CD14-positive monocyte (primary cell): ENCODE data around the gene TMCC1. TPM values are rescaled to one million over a fixed set of nuclear protein-coding genes. Genes with fewer than 3 reads are reported as not detected.

Experiments
- DNase-seq, 3 donors: peaks; one replicate each; pipeline ENCODE4 v3.0.0-alpha.2; 2011 to 2022
- H2AFZ ChIP-seq: 2 replicates; pipeline ENCODE4 v1.6.0; 2012; ENCODE audit warnings: mild to moderate bottlenecking, low read depth, low read length, inconsistent platforms; ENCODE audit not compliant: insufficient read depth, poor library complexity, severe bottlenecking
- H3K27ac ChIP-seq, 2 donors: 1 replicate in 1 of 2; 2 replicates in 1 of 2; pipeline ENCODE4 v1.5.1; 2012 to 2013; ENCODE audit warnings: low read length in 2 of 2, control low read depth in 1 of 2, inconsistent platforms in 1 of 2, low read depth in 1 of 2, mild to moderate bottlenecking in 1 of 2
- H3K27me3 ChIP-seq, 2 donors: one replicate each; pipeline versions ENCODE4 v1.6.0 to v1.6.1; 2011 to 2013; ENCODE audit warnings: low read length in 2 of 2; ENCODE audit not compliant: control insufficient read depth in 2 of 2, insufficient read depth in 2 of 2
- H3K36me3 ChIP-seq, 2 donors: replicated peaks in 1 of 2; 1 replicate in 1 of 2; 2 replicates in 1 of 2; pipeline versions ENCODE4 v1.5.1 to v1.6.1; 2012 to 2013; ENCODE audit warnings: low read length in 2 of 2, control low read depth in 1 of 2, inconsistent platforms in 1 of 2, mild to moderate bottlenecking in 1 of 2; ENCODE audit not compliant: insufficient read depth in 2 of 2, control insufficient read depth in 1 of 2
- H3K4me1 ChIP-seq, 2 donors: 1 replicate in 1 of 2; 2 replicates in 1 of 2; pipeline versions ENCODE4 v1.5.1 to v1.6.1; 2012 to 2013; ENCODE audit warnings: low read length in 2 of 2, control low read depth in 1 of 2, inconsistent platforms in 1 of 2, mild to moderate bottlenecking in 1 of 2, moderate library complexity in 1 of 2; ENCODE audit not compliant: insufficient read depth in 2 of 2, control insufficient read depth in 1 of 2
- H3K4me2 ChIP-seq: replicated peaks from 2 replicates; pipeline ENCODE3; 2012; ENCODE audit warnings: low read length, moderate library complexity, mild to moderate bottlenecking; ENCODE audit not compliant: poor library complexity, severe bottlenecking; ENCODE audit errors: extremely low read depth
- H3K4me3 ChIP-seq, 3 experiments: fragments of 200-600 bp in 1 of 3; sonication (generic) in 1 of 3; replicated peaks in 1 of 3; 1 replicate in 2 of 3; 2 replicates in 1 of 3; pipeline ENCODE4 v1.5.1; 2011 to 2013; ENCODE audit warnings: low read length in 3 of 3, mild to moderate bottlenecking in 3 of 3, control low read depth in 2 of 3, low read depth in 2 of 3, inconsistent platforms in 1 of 3, moderate library complexity in 1 of 3
- H3K79me2 ChIP-seq: 2 replicates; pipeline ENCODE4 v1.6.0; 2012; ENCODE audit warnings: mild to moderate bottlenecking, control low read depth, inconsistent platforms, low read length, moderate library complexity; ENCODE audit not compliant: insufficient read depth
- H3K9ac ChIP-seq: 2 replicates; pipeline ENCODE4 v1.6.0; 2017; ENCODE audit warnings: low read length, mild to moderate bottlenecking; ENCODE audit not compliant: insufficient read depth, poor library complexity, severe bottlenecking
- H3K9me3 ChIP-seq, 2 donors: replicated peaks in 1 of 2; 1 replicate in 1 of 2; 2 replicates in 1 of 2; pipeline versions ENCODE4 v1.5.1 to v1.6.1; 2012 to 2013; ENCODE audit warnings: low read length in 2 of 2, control low read depth in 1 of 2; ENCODE audit not compliant: control insufficient read depth in 1 of 2, insufficient read depth in 1 of 2
- H4K20me1 ChIP-seq: 2 replicates; pipeline ENCODE4 v1.6.0; 2012; ENCODE audit warnings: mild to moderate bottlenecking, low read length, control low read depth, moderate library complexity; ENCODE audit not compliant: insufficient read depth
- H3K27ac Mint-ChIP-seq, 7 donors: one replicate each; pipeline ENCODE4 v1.8.0; 2020; ENCODE audit warnings: mild to moderate bottlenecking in 7 of 7, mixed read lengths in 7 of 7, moderate library complexity in 6 of 7, inconsistent platforms in 2 of 7
- H3K27me3 Mint-ChIP-seq, 3 donors: one replicate each; pipeline ENCODE4 v1.8.0; 2021 to 2022; ENCODE audit warnings: low read depth in 3 of 3, mild to moderate bottlenecking in 3 of 3, mixed read lengths in 3 of 3, moderate library complexity in 3 of 3, inconsistent platforms in 1 of 3
- H3K36me3 Mint-ChIP-seq, 2 donors: one replicate each; pipeline ENCODE4 v1.8.0; 2020; ENCODE audit warnings: mixed read lengths in 2 of 2, inconsistent platforms in 1 of 2, mild to moderate bottlenecking in 1 of 2
- H3K4me1 Mint-ChIP-seq: one replicate; pipeline ENCODE4 v1.8.0; 2020; ENCODE audit warnings: mild to moderate bottlenecking, mixed read lengths
- H3K4me3 Mint-ChIP-seq, 2 donors: one replicate each; pipeline ENCODE4 v1.8.0; 2020; ENCODE audit warnings: mild to moderate bottlenecking in 2 of 2, mixed read lengths in 2 of 2, moderate library complexity in 1 of 2
- H3K9me3 Mint-ChIP-seq, 7 donors: one replicate each; pipeline ENCODE4 v1.8.0; 2020 to 2022; ENCODE audit warnings: mixed read lengths in 7 of 7, mild to moderate bottlenecking in 6 of 7, moderate library complexity in 6 of 7, inconsistent platforms in 2 of 7
- WGBS: methylation state at CpG from one replicate; pipeline ENCODE4 v1.1.5; 2013; ENCODE audit warnings: missing lambda C conversion rate; ENCODE audit not compliant: insufficient coverage; 5-methylcytosine and 5-hydroxymethylcytosine counted together
- intact Hi-C, 2 donors: fragments of 100-400 bp; cut with micrococcal nuclease; formaldehyde crosslinking; loops; one replicate each; pipeline versions ENCODE4 v1.15.0 to v1.15.1; 2023
- polyA plus RNA-seq, 3 donors: library from polyadenylated mRNA; depleted of rRNA in 1 of 3; unstranded in 2 of 3; stranded (reverse) in 1 of 3; fragments of 300-500 nt in 2 of 3; fragments of >200 nt in 1 of 3; fragmentation: Illumina TruSeq in 2 of 3; gene quantifications; 1 replicate in 2 of 3; 2 replicates in 1 of 3; pipeline ENCODE4 v1.2.3, GENCODE V29; 2012 to 2021
- TF ChIP-seq, protein P1 (sequence below): fragments of 200-600 bp; IDR thresholded peaks from one replicate; pipeline ENCODE4 v1.8.0; 2022; ENCODE audit warnings: antibody characterized with exemption, mild to moderate bottlenecking

TMCC1 gene
- polyA plus RNA-seq, 3 donors = 5.0 to 10.2 (median 5.0) TPM

DNA sequence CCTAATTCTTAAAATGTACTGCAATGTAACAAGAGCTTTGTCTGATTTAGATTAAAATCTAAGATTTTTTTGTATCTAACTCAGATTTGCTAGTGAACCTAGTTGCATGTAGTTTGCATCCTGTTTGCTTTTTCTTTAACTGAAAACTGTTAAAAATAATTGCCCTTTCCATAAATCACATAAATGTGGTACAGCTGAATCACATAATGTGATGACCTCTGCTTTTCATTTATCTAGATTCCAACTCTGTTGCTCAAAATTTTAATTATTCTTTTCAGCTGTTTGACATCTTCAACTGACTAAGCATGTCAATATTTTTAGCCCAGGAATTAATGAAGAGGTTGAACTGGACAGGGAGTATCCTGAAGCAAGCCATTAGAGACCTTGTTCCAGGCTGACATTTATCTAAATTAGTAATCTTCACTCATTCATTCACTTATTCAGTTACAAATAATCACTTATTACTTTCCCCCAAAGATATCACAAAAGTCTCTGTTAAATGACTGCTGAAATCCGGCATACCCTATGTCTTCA is 185.1 kb downstream of the TMCC1 start:
- H4K20me1 ChIP-seq = no peaks in the 10 kb centered on the region
- no peak for DNase-seq
- H3K27me3 ChIP-seq = no peaks in the 10 kb centered on the region
- H3K4me2 ChIP-seq = no peak overlapping the region
- H3K9me3 ChIP-seq = no peaks in the 10 kb centered on the region
- Mint-ChIP-seq H3K4me1 (no peaks in the 10 kb centered on the region), H3K27ac (no peak overlapping the region), H3K27me3 (no peaks in the 10 kb centered on the region), H3K9me3 (peaks cover 0 to 2% (median 0%) of the 10 kb centered on the region in 7 donors), H3K36me3 (no peaks in the 10 kb centered on the region), H3K4me3 (no peak overlapping the region)
- WGBS = no CpG with 5 or more reads among the region's 1 CpG
- no peaks in the 10 kb centered on the region for H3K4me1 ChIP-seq
- H3K9ac ChIP-seq = no peak overlapping the region
- H3K36me3 ChIP-seq = no peaks in the 10 kb centered on the region
- TF ChIP-seq, protein P1, sequence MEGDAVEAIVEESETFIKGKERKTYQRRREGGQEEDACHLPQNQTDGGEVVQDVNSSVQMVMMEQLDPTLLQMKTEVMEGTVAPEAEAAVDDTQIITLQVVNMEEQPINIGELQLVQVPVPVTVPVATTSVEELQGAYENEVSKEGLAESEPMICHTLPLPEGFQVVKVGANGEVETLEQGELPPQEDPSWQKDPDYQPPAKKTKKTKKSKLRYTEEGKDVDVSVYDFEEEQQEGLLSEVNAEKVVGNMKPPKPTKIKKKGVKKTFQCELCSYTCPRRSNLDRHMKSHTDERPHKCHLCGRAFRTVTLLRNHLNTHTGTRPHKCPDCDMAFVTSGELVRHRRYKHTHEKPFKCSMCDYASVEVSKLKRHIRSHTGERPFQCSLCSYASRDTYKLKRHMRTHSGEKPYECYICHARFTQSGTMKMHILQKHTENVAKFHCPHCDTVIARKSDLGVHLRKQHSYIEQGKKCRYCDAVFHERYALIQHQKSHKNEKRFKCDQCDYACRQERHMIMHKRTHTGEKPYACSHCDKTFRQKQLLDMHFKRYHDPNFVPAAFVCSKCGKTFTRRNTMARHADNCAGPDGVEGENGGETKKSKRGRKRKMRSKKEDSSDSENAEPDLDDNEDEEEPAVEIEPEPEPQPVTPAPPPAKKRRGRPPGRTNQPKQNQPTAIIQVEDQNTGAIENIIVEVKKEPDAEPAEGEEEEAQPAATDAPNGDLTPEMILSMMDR = no peak
- no peaks in the 10 kb centered on the region for H3K79me2 ChIP-seq
- intact Hi-C loops = no loop called here
- H2AFZ ChIP-seq = no peak overlapping the region
- H3K4me3 ChIP-seq = no peak overlapping the region
- no peak overlapping the region for H3K27ac ChIP-seq

GRCh38 chr3:129705274-129705673 is 188.2 kb downstream of the TMCC1 start:
- no peaks in the 10 kb centered on the region for H3K79me2 ChIP-seq

More at GRCh38 chr3:129705274-129705673, 188.2 kb downstream of the TMCC1 start:
- TF ChIP-seq, protein P1 = no peak
- H3K4me2 ChIP-seq = no peak overlapping the region
- no peak overlapping the region for H3K4me3 ChIP-seq
- peaks cover 0 to 5% of the 10 kb centered on the region in 2 donors for H3K36me3 Mint-ChIP-seq
- H3K4me1 Mint-ChIP-seq = no peaks in the 10 kb centered on the region
- no peak for DNase-seq
- H3K27me3 Mint-ChIP-seq = peaks cover 0 to 2% (median 0%) of the 10 kb centered on the region in 3 donors
- peaks cover 0 to 2% (median 0%) of the 10 kb centered on the region in 7 donors for H3K9me3 Mint-ChIP-seq
- WGBS = 100% methylated on average over 2 of the region's 3 CpGs
- H3K4me1 ChIP-seq = no peaks in the 10 kb centered on the region
- H3K4me3 Mint-ChIP-seq = no peak overlapping the region
- intact Hi-C loops = no loop called here
- no peaks in the 10 kb centered on the region for H3K27me3 ChIP-seq
- no peak overlapping the region for H3K27ac ChIP-seq
- no peaks in the 10 kb centered on the region for H4K20me1 ChIP-seq
- H3K27ac Mint-ChIP-seq = no peak overlapping the region
- no peaks in the 10 kb centered on the region for H3K9me3 ChIP-seq
- no peaks in the 10 kb centered on the region for H3K36me3 ChIP-seq
- H2AFZ ChIP-seq = no peak overlapping the region
- H3K9ac ChIP-seq = no peak overlapping the region
